ENCODE results near the gene TOM1L1. TPM values are rescaled to one million over a fixed set of nuclear protein-coding genes. Genes with fewer than 3 reads are reported as not detected.

TOM1L1 gene
- total and polyA plus RNA-seq, 2 of the 8 experiments (the other 6 are each of a cell fraction or from before 2014, with no cell fraction given), result 47.0 to 60.8 TPM

- TF ChIP-seq CHD7 (IDR thresholded peaks at IDR 0.05; ENCODE audit: insufficient replicate concordance, low read length) (no peak), SRF (IDR thresholded peaks at IDR 0.05; ENCODE audit: low read depth, low read length) (no peak)
Observed at GRCh38 chr17:54887787-54888186, 12.9 kb upstream of the TOM1L1 start (continued).
